Panc1 (cell line): ENCODE results near the gene ZNF689. TPM values are rescaled to one million over a fixed set of nuclear protein-coding genes. Genes with fewer than 3 reads are reported as not detected.

Experiments used
- ATAC-seq: fragments of 200-7000 bp; cut with Tn5 transposase; 2 replicates; pipeline ENCODE4 v1.9.1; 2020; ENCODE audit warnings: mild to moderate bottlenecking, moderate library complexity
- BruUV-seq: library from RNA; stranded (reverse); fragments of 400-500 nt; replicated peaks from 2 replicates; lab custom pipeline; 2021; lab: Mats Ljungman, UMichigan
- CTCF ChIA-PET: fragments of 300-600 bp; sonication (Branson Sonifier 250); formaldehyde crosslinking; loops from one replicate; lab custom pipeline; 2022; ENCODE audit warnings: antibody characterized with exemption; lab: Charles Lee
- POLR2A ChIA-PET: fragments of 300-600 bp; sonication (Branson Sonifier 250); formaldehyde crosslinking; loops from one replicate; lab custom pipeline; 2022; ENCODE audit warnings: antibody characterized with exemption; lab: Charles Lee
- DNase-seq: peaks from one replicate; pipeline ENCODE4 v3.0.0-alpha.2; 2010; ENCODE audit warnings: low read depth, low spot score
- H3K27ac ChIP-seq: 2 replicates; pipeline ENCODE4 v1.5.1; 2011; ENCODE audit warnings: mild to moderate bottlenecking, low read length, inconsistent platforms
- H3K27me3 ChIP-seq: fragments of 200-500 bp; sonication (Bioruptor generic); 2 replicates; pipeline ENCODE4 v1.6.0; 2014; ENCODE audit warnings: low read length, inconsistent platforms; ENCODE audit not compliant: control insufficient read depth, insufficient read depth
- H3K36me3 ChIP-seq: fragments of 200-500 bp; sonication (Bioruptor generic); 2 replicates; pipeline ENCODE4 v1.5.1; 2014; ENCODE audit warnings: inconsistent platforms, mild to moderate bottlenecking, low read length, moderate library complexity; ENCODE audit not compliant: control insufficient read depth, insufficient read depth
- H3K4me1 ChIP-seq: 2 replicates; pipeline ENCODE4 v1.5.1; 2011; ENCODE audit warnings: inconsistent platforms, mild to moderate bottlenecking, low read length, moderate library complexity; ENCODE audit not compliant: control insufficient read depth, insufficient read depth
- H3K4me3 ChIP-seq, 2 experiments: 2 replicates each; pipeline ENCODE4 v1.5.1; 2011 to 2012; ENCODE audit warnings: low read depth in 2 of 2, low read length in 2 of 2, mild to moderate bottlenecking in 2 of 2, inconsistent platforms in 1 of 2, moderate library complexity in 1 of 2
- H3K9me3 ChIP-seq: fragments of 200-500 bp; sonication (Bioruptor generic); 2 replicates; pipeline ENCODE4 v1.5.1; 2014; ENCODE audit warnings: low read depth, mild to moderate bottlenecking, inconsistent platforms, low read length, moderate library complexity; ENCODE audit not compliant: control insufficient read depth, insufficient read depth
- CTCF ChIP-seq: fragments of 450-650 bp; IDR thresholded peaks from 2 replicates; pipeline ENCODE4 v1.5.1; 2017; ENCODE audit warnings: mild to moderate bottlenecking
- POLR2AphosphoS5 ChIP-seq: IDR thresholded peaks from 2 replicates; pipeline ENCODE4 v1.6.1; 2012; ENCODE audit warnings: mild to moderate bottlenecking, low read depth, low read length, moderate library complexity
- REST ChIP-seq, 2 experiments: IDR thresholded peaks; 2 replicates each; pipeline ENCODE4 v1.6.1; 2011 to 2012; ENCODE audit warnings: low read depth in 2 of 2, control low read depth in 1 of 2, low read length in 1 of 2, mild to moderate bottlenecking in 1 of 2, moderate library complexity in 1 of 2; ENCODE audit not compliant: insufficient read depth in 1 of 2
- SIN3A ChIP-seq: IDR thresholded peaks from 2 replicates; pipeline ENCODE4 v1.6.1; 2012; ENCODE audit warnings: low read depth, mild to moderate bottlenecking, low read length, moderate library complexity, borderline replicate concordance; ENCODE audit not compliant: insufficient read depth
- TCF7L2 ChIP-seq: IDR thresholded peaks from 2 replicates; pipeline ENCODE4 v1.6.1; 2011; ENCODE audit warnings: mild to moderate bottlenecking, low read depth, low read length, inconsistent platforms
- in situ Hi-C: cut with HindIII; loops from 2 replicates; pipeline ENCODE4 v1.10.0; 2016; ENCODE audit warnings: low sequenced_read_pairs, low pct_unique_long_range_greater_than_20kb
- intact Hi-C: fragments of 100-400 bp; cut with micrococcal nuclease; formaldehyde crosslinking; loops from one replicate; pipeline ENCODE4 v1.10.0; 2022; ENCODE audit not compliant: unreplicated experiment
- total RNA-seq: library from RNA; stranded (reverse); gene quantifications from one replicate; pipeline ENCODE4 v1.2.1, GENCODE V29; 2021; ENCODE audit not compliant: unreplicated experiment

Gene ZNF689
- total RNA-seq, 1 experiment from 2014 or later: 16.5 TPM

GRCh38 chr16:30585022-30585399 lies 25.2 kb downstream of the ZNF689 start:
- ATAC-seq: no peak; the same call in 1 of the 2 replicates
- H3K27ac ChIP-seq: peak overlapping the region; percentile 85
- in situ Hi-C loops (no loop called here), intact Hi-C loops (no loop called here)
- POLR2A ChIA-PET: no interaction called here
- no peaks in the 10 kb centered on the region; the same call in 1 of the 2 replicates for H3K4me1 ChIP-seq
- CTCF ChIA-PET: no interaction called here
- no peaks in the 10 kb centered on the region for H3K27me3 ChIP-seq
- H3K4me3 ChIP-seq: peak overlapping the region; percentile 59 to 63
- no peaks in the 10 kb centered on the region for H3K36me3 ChIP-seq
- no TSS peak for BruUV-seq
- TF ChIP-seq TCF7L2 (no peak), CTCF (no peak), SIN3A (no peak), REST (IDR thresholded peaks at IDR 0.05; ENCODE audit: insufficient read depth in 1 of 2, low read depth in 2 of 2, low read length in 1 of 2) (no peak), POLR2AphosphoS5 (no peak)
- no peak for DNase-seq
- no peaks in the 10 kb centered on the region for H3K9me3 ChIP-seq

- ATAC-seq (no peak), DNase-seq (no peak)
- no peak overlapping the region for H3K4me3 ChIP-seq
- POLR2A ChIA-PET: no interaction called here
- no peaks in the 10 kb centered on the region for H3K27me3 ChIP-seq
- in situ Hi-C loops (no loop called here), intact Hi-C loops (no loop called here)
- H3K27ac ChIP-seq: no peak overlapping the region
- no peaks in the 10 kb centered on the region; the same call in 1 of the 2 replicates for H3K4me1 ChIP-seq
- TF ChIP-seq TCF7L2 (no peak), REST (IDR thresholded peaks at IDR 0.05; ENCODE audit: insufficient read depth in 1 of 2, low read depth in 2 of 2, low read length in 1 of 2) (no peak), SIN3A (no peak), CTCF (no peak), POLR2AphosphoS5 (no peak)
- H3K9me3 ChIP-seq: no peaks in the 10 kb centered on the region
- H3K36me3 ChIP-seq: no peaks in the 10 kb centered on the region
- CTCF ChIA-PET: no interaction called here
- no TSS peak for BruUV-seq
These were observed 27.4 kb downstream of the ZNF689 start for GRCh38 chr16:30582611-30583340.
